Fibroblast of the aortic adventitia (primary cell): ENCODE measurements around the gene HOXC5. TPM values are rescaled to one million over a fixed set of nuclear protein-coding genes. Genes with fewer than 3 reads are reported as not detected.

Experiments used
- DNase-seq: peaks from one replicate; pipeline ENCODE4 v3.0.0-alpha.2; 2010; ENCODE audit warnings: low read depth
- H3K4me3 ChIP-seq: 2 replicates; pipeline ENCODE4 v1.5.1; 2011; ENCODE audit warnings: low read depth, mild to moderate bottlenecking, control low read depth, low read length, moderate library complexity
- total RNA-seq: library from RNA; depleted of rRNA; stranded (reverse); fragments of >200 nt; gene quantifications from 2 replicates; pipeline ENCODE4 v1.2.3, GENCODE V29; 2012; ENCODE audit warnings: low replicate concordance
- TF ChIP-seq, protein P1 (sequence below): IDR thresholded peaks from 2 replicates; pipeline ENCODE4 v1.5.1; 2011; ENCODE audit warnings: mild to moderate bottlenecking, low read length, control low read depth, inconsistent platforms; ENCODE audit not compliant: insufficient read depth

Gene HOXC5
- total RNA-seq, 1 donor: 0.18 TPM

DNA sequence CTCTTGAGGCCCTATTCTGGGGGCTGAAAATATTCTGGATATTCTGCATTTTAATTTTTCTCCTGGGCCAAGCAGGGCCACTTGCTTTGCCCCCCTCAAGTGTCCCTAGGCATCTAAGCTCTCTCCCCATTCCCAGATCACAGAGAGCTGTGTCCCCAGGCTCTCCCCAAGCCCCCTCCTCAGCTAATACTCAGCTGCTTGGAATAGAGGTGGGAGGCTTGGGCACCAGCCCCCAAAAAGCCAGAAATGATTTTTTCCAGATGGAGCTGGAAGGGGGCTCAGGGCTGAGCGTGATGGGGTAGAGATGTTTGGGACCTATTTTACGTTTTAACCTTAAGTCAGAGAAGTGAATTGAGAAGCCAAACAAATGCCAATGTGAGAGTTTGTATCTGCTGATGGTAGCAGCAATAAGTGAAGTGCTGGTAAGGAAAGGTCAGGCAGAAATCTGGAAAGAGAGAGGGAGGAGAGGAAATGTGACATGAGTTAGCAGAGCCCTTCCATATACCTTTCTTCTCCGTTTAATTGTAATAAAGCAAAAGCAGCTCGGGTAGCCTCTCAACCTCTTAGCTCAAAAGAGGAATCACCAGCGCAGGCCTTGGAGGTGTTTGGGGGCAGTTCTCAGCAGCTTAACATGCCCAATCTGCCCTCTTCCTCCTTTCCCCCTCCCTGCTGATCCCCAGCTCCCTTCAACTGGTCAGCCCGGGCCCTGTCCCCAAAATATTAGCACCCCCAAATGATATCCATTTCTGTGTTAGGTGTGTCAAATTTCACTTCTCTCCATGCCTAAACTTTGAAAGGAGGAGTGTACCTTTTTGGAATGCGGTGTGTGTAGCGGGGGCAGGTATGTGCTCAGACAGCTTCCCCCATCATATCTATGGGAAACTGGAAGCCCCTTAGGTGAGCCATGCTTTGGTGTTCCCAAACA lies 9.6 kb upstream of the HOXC5 start:
- TF ChIP-seq, protein P1, sequence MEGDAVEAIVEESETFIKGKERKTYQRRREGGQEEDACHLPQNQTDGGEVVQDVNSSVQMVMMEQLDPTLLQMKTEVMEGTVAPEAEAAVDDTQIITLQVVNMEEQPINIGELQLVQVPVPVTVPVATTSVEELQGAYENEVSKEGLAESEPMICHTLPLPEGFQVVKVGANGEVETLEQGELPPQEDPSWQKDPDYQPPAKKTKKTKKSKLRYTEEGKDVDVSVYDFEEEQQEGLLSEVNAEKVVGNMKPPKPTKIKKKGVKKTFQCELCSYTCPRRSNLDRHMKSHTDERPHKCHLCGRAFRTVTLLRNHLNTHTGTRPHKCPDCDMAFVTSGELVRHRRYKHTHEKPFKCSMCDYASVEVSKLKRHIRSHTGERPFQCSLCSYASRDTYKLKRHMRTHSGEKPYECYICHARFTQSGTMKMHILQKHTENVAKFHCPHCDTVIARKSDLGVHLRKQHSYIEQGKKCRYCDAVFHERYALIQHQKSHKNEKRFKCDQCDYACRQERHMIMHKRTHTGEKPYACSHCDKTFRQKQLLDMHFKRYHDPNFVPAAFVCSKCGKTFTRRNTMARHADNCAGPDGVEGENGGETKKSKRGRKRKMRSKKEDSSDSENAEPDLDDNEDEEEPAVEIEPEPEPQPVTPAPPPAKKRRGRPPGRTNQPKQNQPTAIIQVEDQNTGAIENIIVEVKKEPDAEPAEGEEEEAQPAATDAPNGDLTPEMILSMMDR: no peak
- DNase-seq: no peak
- no peak overlapping the region for H3K4me3 ChIP-seq

DNA sequence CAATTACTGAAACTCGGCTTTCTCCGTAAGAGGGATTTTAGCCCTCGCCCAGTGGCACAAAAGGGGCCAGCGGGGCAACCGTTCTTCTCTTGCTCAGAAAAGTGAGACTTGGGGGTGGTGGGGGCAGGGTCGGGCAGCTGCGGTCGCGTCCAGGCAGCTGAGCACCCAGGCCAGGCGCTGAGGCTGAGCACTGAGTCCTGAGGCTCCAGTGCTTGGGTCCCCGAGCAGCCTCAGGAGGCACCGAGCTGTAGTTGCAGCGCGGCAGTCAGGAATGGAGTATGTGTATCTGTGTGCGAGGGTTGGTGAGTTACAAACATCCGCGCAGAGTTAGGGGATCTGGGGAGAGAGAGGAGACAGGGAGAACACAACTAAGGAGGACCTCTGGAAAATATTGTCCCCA lies 8.7 kb upstream of the HOXC5 start:
- TF ChIP-seq, protein P1: no peak
- DNase-seq: no peak
- no peak overlapping the region for H3K4me3 ChIP-seq

DNA sequence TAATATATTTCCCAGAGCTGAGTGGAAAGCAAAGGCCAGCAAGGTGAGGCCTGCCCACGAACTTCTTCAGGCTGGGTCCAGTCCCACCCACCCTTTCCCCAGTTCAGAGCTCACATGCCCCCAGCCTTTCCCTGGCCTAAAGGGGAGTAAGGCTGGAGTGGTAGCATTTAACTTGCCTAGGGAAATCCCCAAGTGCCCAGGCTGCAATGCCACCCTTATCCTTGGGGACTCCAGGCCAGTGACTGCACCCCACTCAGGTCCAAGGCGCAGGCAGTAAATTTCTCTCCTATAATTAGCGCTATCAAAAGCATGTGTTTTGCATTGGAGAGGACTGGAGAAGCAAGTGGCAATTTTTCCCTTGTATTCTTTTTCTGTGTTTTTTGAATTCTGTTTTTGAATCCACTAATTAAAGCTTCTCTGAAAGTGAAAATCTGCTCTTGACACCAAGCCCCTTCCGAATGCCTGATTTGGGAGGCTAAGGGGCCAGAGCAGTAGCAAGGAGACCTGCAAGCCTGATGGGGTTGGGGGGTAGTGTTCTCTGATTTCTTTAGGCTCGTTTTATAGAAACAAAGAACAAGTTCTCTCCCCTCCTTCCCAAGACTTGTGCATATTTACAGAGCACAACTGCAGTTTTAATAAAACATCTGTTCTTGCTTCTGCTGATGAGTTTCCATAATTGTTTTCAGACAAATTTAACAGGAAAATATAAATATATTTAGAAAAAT lies 8.1 kb upstream of the HOXC5 start:
- no peak for DNase-seq
- H3K4me3 ChIP-seq: no peak overlapping the region
- TF ChIP-seq, protein P1: no peak

DNA sequence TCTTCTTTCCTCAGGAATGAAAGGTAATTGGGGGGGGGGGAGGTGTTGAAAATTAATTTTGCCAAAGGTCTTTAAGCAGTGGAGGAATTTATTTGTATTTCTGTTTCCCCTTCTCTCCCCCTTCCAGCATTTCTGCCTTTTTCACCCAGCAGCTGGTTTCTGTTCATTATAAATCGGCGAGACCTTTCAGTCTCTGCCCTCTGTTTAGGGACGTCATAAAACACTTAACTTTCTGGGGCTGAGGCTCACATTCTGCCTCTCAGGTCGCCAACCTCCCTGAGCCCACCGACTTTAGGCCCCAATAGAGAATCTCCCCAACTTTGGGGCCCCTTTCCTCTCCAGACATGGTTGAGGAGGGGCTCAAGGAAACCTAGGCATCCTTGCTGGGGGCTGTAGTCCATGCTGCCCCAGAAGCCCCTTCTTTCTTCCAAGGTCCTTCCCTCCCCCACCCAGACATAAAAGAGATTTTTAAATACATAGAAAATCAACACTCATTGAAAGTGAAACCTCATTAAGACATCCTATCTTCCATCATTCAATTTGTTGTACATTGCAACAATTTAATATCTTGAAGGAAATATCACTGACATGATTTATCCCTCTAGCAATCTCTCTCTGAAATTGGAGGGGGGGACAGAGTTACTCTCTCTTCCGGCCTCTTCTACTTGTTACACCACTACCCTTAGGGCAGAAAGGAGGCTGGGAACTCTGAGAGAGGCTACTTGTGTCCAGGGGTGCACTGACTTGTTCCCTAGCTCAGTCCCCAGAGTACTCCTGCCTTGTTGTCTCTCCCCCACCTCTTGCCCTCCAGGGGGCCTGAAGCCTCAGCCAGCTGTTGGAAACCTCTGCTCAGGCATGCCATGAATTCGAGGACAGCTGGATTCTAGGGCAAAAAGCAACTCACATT lies 7.1 kb upstream of the HOXC5 start:
- no peak overlapping the region for H3K4me3 ChIP-seq
- DNase-seq: no peak
- TF ChIP-seq, protein P1: no peak

DNA sequence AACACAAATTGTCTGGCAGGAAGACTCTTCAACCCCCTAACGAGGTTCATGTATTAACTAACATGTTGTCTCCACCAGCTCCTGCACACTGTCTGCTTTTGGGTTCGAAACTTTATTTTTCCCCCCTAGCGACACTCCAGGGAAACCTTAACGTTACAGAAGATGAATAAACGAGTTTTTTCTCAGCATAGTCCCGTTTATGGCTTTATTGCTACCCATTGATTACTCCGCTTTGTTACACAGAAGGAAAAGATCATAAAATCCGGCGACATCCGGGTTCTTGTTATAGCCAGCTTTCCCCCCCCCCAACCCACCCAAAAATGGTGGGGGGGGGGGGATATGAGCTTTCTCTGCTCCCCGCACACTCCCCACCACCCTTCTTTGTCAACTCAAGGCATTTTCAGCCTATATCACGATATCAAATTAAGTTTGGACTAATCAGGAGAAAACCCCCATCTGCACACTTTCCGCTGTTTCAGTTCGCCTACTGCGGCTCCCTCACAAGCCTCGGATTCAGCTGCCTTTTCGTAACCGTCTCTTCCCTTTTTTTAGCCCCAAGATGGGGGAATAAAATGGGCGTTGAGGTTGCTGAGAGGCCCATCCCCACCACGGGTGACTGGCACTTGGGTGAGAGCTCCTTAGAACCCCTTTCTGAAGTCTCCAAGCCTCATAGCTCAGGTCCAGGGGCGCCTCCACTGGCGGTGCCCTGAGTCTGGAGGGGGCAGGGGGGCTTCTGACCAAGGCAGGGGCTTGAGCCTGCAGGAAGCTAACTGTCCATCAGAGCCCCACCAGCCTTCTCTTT lies 6.0 kb upstream of the HOXC5 start:
- DNase-seq: no peak
- TF ChIP-seq, protein P1: no peak
- H3K4me3 ChIP-seq: no peak overlapping the region

DNA sequence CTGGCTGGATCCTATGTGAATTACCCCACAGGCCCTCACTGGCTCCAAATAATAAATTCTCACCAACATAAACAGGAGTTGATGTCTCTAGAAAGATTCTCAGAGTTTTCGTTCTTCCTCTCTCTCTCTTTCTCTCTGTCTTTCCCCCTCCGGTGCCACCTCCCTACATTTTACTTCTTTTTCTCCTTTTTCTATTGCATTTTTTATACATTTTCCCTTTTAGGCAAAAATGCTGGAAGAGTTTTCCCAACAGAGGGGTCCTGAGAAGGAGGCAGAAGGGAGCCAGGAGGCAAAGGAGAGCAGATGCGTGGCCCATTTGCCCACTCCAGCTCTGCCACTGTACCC lies 5.4 kb upstream of the HOXC5 start:
- no peak overlapping the region for H3K4me3 ChIP-seq
- no peak for DNase-seq
- TF ChIP-seq, protein P1: no peak
